ENCODE measurements around the gene CD48.

CD48 gene

DNA sequence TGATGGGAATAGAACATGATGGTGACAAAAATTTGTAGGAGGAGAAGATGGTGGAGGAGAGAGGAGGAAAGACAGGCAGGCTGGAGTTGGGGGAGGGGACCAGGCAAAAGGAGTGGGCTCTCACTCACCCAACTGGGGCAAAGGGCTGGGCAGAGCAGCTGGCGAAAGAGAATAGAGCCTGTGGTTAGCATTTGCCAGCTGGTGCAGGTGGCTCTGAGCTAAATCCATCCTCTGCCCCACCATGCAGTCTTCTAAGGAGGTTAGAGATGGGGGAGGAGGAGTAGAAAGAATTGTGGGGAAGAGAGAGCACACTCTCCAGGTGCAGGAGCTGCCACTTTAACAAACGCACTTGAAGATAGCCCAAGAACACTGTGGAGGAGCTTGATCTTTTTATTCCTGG lies 37.2 kb downstream of the CD48 start:
- H3K27me3 ChIP-seq (ENCODE audit: insufficient read depth, low read length, poor library complexity), result no peaks in the 10 kb centered on the region
- no peak for DNase-seq
- H3K18ac ChIP-seq (ENCODE audit: low read length), result peak overlapping the region; percentile 70
- peak overlapping the region; percentile 90 for H2AK5ac ChIP-seq (ENCODE audit: low read length)
- H3K4me2 ChIP-seq (ENCODE audit: low read length), result no peak overlapping the region
- H3K27ac ChIP-seq (ENCODE audit: low read depth, low read length), result no peak overlapping the region
- H3K79me2 ChIP-seq (ENCODE audit: control insufficient read depth, insufficient read depth, low read length), result no peaks in the 10 kb centered on the region
- no peaks in the 10 kb centered on the region for H3K36me3 ChIP-seq (ENCODE audit: control insufficient read depth, insufficient read depth, low read length)
- no peak overlapping the region for H3K23ac ChIP-seq (ENCODE audit: low read length)
- peak overlapping the region; percentile 87 for H3K4ac ChIP-seq (ENCODE audit: low read depth, low read length)
- no CpG with 5 or more reads among the region's 2 CpGs for WGBS (ENCODE audit: extremely low coverage, insufficient coverage, low lambda C conversion rate)
- H2BK120ac ChIP-seq (ENCODE audit: low read depth, low read length), result peak overlapping the region; percentile 48
- no peak overlapping the region for H3K4me3 ChIP-seq (ENCODE audit: low read length)
- no peak overlapping the region for H2BK15ac ChIP-seq (replicated peaks; ENCODE audit: low read depth)
- peak overlapping the region; percentile 93 for H2BK5ac ChIP-seq (ENCODE audit: low read length)
- H3K9ac ChIP-seq (ENCODE audit: low read length), result no peak overlapping the region
- H3K79me1 ChIP-seq (ENCODE audit: low read length), result no peaks in the 10 kb centered on the region
- peaks cover 6% of the 10 kb centered on the region for H3K4me1 ChIP-seq (ENCODE audit: control insufficient read depth, low read depth, low read length)
- H4K5ac ChIP-seq (ENCODE audit: low read length), result no peak overlapping the region
- no peak overlapping the region for H4K8ac ChIP-seq (ENCODE audit: low read depth, low read length)
- H3K56ac ChIP-seq (ENCODE audit: low read length), result peak overlapping the region; percentile 26

DNA sequence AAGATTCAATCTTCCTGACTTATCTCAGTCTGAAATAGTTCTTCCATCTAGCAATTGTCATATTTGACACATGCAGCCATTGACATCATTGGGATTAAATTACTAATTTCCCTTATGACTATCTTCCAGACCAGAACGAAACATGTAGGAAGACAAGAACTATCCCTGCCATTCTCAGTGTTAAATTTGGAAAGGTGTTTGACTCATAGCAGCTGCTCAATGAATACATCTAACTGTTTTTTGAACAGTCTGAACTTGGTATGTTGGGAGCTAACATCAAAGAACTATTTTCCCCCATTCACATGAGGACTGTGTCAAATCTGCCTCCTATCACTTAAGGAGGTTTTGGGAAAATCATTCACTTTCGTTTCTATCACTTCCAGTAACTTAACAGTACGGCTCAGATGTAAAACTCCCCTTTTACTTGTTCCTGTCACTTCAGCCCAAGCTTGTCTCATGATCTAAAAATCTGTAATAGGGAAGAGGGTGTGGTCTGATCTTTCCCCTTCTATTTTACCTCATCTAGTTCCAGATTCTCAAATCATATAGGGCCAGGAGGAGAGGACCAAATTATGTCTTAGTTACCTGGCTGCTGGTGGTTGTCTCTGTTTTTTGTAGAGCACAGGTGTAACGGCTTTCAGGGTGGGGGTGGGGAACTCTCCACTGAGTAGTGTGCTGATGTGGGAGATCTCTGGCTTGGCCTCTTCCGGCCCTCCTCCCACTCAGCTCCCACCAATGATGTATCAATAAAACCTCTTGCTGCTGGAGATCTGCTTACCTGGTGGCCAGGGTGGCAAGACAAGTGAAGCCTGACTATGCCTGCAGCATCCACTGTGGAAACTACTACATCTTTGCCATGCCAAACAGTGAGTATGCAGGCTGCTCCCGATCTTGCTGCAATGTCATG lies 38.6 kb downstream of the CD48 start:
- H3K4me1 ChIP-seq (ENCODE audit: control insufficient read depth, low read depth, low read length), result peaks cover 6% of the 10 kb centered on the region
- H3K27ac ChIP-seq (ENCODE audit: low read depth, low read length), result peak overlapping the region; percentile 72
- H3K4me3 ChIP-seq (ENCODE audit: low read length), result no peak overlapping the region
- no CpG with 5 or more reads among the region's 6 CpGs for WGBS (ENCODE audit: extremely low coverage, insufficient coverage, low lambda C conversion rate)
- H2BK15ac ChIP-seq (replicated peaks; ENCODE audit: low read depth), result no peak overlapping the region
- peak overlapping the region; percentile 91 for H2AK5ac ChIP-seq (ENCODE audit: low read length)
- no peak for DNase-seq
- H3K79me1 ChIP-seq (ENCODE audit: low read length), result no peaks in the 10 kb centered on the region
- no peaks in the 10 kb centered on the region for H3K79me2 ChIP-seq (ENCODE audit: control insufficient read depth, insufficient read depth, low read length)
- H3K4ac ChIP-seq (ENCODE audit: low read depth, low read length), result peak overlapping the region; percentile 91
- no peak overlapping the region for H4K8ac ChIP-seq (ENCODE audit: low read depth, low read length)
- H3K56ac ChIP-seq (ENCODE audit: low read length), result peak overlapping the region; percentile 42
- no peaks in the 10 kb centered on the region for H3K36me3 ChIP-seq (ENCODE audit: control insufficient read depth, insufficient read depth, low read length)
- H3K4me2 ChIP-seq (ENCODE audit: low read length), result no peak overlapping the region
- no peaks in the 10 kb centered on the region for H3K27me3 ChIP-seq (ENCODE audit: insufficient read depth, low read length, poor library complexity)
- H3K9ac ChIP-seq (ENCODE audit: low read length), result no peak overlapping the region
- H2BK5ac ChIP-seq (ENCODE audit: low read length), result peak overlapping the region; percentile 92
- no peak overlapping the region for H3K23ac ChIP-seq (ENCODE audit: low read length)
- peak overlapping the region; percentile 70 for H3K18ac ChIP-seq (ENCODE audit: low read length)
- H4K5ac ChIP-seq (ENCODE audit: low read length), result no peak overlapping the region
- H2BK120ac ChIP-seq (ENCODE audit: low read depth, low read length), result peak overlapping the region; percentile 56

DNA sequence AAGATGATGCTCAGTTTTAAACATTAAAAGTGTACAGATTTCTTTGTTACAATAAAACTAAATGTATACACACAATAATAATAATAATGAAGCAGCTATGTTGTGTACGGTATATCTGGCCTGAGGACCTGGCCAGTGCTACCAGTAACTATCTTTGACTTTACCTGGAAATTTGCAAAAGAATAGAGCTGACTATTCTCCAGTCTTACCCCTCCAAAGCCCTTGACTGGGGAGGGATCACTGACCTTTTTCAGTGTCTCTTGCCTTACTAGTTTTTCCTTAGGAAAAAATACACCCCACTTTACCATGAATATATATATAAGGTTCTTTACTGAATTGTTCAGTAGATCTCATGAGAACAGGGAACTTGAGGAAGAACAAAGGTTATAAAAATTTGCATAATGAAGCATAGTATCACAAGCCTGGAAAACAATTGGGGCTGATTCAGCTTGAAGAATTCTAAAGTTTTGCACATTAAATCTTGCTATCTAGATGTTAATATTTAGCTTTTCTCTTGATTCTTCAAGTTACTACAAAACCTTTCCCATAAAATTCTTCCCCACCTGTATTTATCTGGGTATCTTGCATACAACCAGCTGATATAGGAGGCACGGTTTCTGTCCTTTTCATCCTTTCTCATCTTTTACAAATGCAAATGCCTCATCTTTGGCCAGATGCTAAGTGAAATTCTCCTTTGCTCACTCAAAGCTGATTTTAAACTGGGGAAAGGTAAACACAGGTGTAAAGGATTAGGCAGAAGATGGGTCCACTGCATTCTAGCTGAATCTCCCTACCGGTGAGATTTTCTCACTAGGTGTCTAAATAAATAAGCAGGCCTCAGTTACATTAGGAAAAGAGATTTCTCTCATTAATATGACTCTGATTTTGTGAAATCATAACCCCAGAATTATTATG lies 39.8 kb downstream of the CD48 start:
- H2BK5ac ChIP-seq (ENCODE audit: low read length), result peak overlapping the region; percentile 86
- peak overlapping the region; percentile 88 for H3K18ac ChIP-seq (ENCODE audit: low read length)
- peak; percentile 27 for DNase-seq
- H3K4ac ChIP-seq (ENCODE audit: low read depth, low read length), result no peak overlapping the region
- no peak overlapping the region for H2AK5ac ChIP-seq (ENCODE audit: low read length)
- no peak overlapping the region for H4K5ac ChIP-seq (ENCODE audit: low read length)
- H3K27ac ChIP-seq (ENCODE audit: low read depth, low read length), result peak overlapping the region; percentile 84
- H3K79me1 ChIP-seq (ENCODE audit: low read length), result no peaks in the 10 kb centered on the region
- peaks cover 6% of the 10 kb centered on the region for H3K4me1 ChIP-seq (ENCODE audit: control insufficient read depth, low read depth, low read length)
- no peaks in the 10 kb centered on the region for H3K27me3 ChIP-seq (ENCODE audit: insufficient read depth, low read length, poor library complexity)
- H3K9ac ChIP-seq (ENCODE audit: low read length), result no peak overlapping the region
- H2BK15ac ChIP-seq (replicated peaks; ENCODE audit: low read depth), result no peak overlapping the region
- H2BK120ac ChIP-seq (ENCODE audit: low read depth, low read length), result no peak overlapping the region
- no peak overlapping the region for H3K56ac ChIP-seq (ENCODE audit: low read length)
- H3K23ac ChIP-seq (ENCODE audit: low read length), result no peak overlapping the region
- H3K4me3 ChIP-seq (ENCODE audit: low read length), result no peak overlapping the region
- H3K79me2 ChIP-seq (ENCODE audit: control insufficient read depth, insufficient read depth, low read length), result no peaks in the 10 kb centered on the region
- peak overlapping the region; percentile 90 for H4K8ac ChIP-seq (ENCODE audit: low read depth, low read length)
- no peaks in the 10 kb centered on the region for H3K36me3 ChIP-seq (ENCODE audit: control insufficient read depth, insufficient read depth, low read length)
- no peak overlapping the region for H3K4me2 ChIP-seq (ENCODE audit: low read length)
- WGBS (ENCODE audit: extremely low coverage, insufficient coverage, low lambda C conversion rate), result no CpG with 5 or more reads among the region's 3 CpGs

DNA sequence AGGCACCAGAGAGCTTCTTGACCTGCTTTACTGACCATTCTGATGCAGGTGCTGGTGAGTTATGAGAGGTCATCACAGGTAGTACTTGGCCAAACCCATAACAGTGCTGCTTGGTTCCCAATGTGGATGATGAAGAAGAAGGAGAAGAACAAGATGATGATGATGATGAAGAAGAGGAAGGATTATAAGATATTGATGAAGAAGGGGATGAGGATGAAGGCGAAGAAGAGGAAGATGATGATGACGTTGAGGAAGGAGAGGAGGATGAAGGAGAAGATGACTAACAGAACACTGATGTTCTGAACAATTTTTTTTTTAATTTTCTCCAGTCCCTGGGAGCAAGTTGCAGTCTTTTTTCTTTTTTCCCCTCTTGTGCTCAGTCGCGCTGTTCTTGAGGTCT lies 40.9 kb downstream of the CD48 start:
- Histone ChIP-seq H3K4me2 (ENCODE audit: low read length) (no peak overlapping the region), H3K9ac (ENCODE audit: low read length) (no peak overlapping the region), H3K27me3 (ENCODE audit: insufficient read depth, low read length, poor library complexity) (no peaks in the 10 kb centered on the region), H2BK120ac (ENCODE audit: low read depth, low read length) (peak overlapping the region; percentile 74), H2BK5ac (ENCODE audit: low read length) (peak overlapping the region; percentile 37), H3K18ac (ENCODE audit: low read length) (peak overlapping the region; percentile 95), H3K36me3 (ENCODE audit: control insufficient read depth, insufficient read depth, low read length) (no peaks in the 10 kb centered on the region), H3K79me2 (ENCODE audit: control insufficient read depth, insufficient read depth, low read length) (no peaks in the 10 kb centered on the region), H4K5ac (ENCODE audit: low read length) (no peak overlapping the region), H3K4me1 (ENCODE audit: control insufficient read depth, low read depth, low read length) (peaks cover 7% of the 10 kb centered on the region), H4K8ac (ENCODE audit: low read depth, low read length) (no peak overlapping the region), H3K27ac (ENCODE audit: low read depth, low read length) (peak overlapping the region; percentile 43), H3K4ac (ENCODE audit: low read depth, low read length) (no peak overlapping the region), H2BK15ac (replicated peaks; ENCODE audit: low read depth) (peak overlapping the region; percentile 76), H3K56ac (ENCODE audit: low read length) (peak overlapping the region; percentile 71), H2AK5ac (ENCODE audit: low read length) (peak overlapping the region; percentile 92), H3K23ac (ENCODE audit: low read length) (no peak overlapping the region), H3K79me1 (ENCODE audit: low read length) (no peaks in the 10 kb centered on the region), H3K4me3 (ENCODE audit: low read length) (no peak overlapping the region)
- 100% methylated on average over 2 of the region's 4 CpGs for WGBS (ENCODE audit: extremely low coverage, insufficient coverage, low lambda C conversion rate)
- DNase-seq, result no peak

DNA sequence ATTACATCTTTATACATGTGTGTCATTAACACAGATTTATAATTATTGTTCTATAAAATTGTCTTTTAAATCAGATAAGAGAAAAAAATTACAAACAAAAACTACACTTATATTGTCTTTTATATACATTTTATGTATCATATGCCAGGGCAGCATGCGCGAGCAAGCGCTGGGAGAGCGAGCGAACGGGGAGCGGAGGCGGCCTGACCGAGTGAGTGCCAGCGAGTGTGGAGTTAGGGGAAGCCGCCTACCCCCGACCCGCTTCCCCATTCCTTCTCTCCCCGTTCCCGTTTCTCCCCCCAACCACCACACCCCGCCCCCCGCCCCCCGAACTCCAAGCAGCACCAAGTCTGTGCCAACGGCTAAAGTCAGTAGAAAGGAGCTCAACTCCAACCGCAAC lies 41.8 kb downstream of the CD48 start:
- Histone ChIP-seq H2AK5ac (ENCODE audit: low read length) (no peak overlapping the region), H3K23ac (ENCODE audit: low read length) (no peak overlapping the region), H3K36me3 (ENCODE audit: control insufficient read depth, insufficient read depth, low read length) (no peaks in the 10 kb centered on the region), H3K79me2 (ENCODE audit: control insufficient read depth, insufficient read depth, low read length) (no peaks in the 10 kb centered on the region), H3K18ac (ENCODE audit: low read length) (peak overlapping the region; percentile 99), H3K56ac (ENCODE audit: low read length) (no peak overlapping the region), H3K4me3 (ENCODE audit: low read length) (no peak overlapping the region), H3K27ac (ENCODE audit: low read depth, low read length) (no peak overlapping the region), H3K4ac (ENCODE audit: low read depth, low read length) (peak overlapping the region; percentile 91), H3K79me1 (ENCODE audit: low read length) (no peaks in the 10 kb centered on the region), H3K4me2 (ENCODE audit: low read length) (no peak overlapping the region), H3K27me3 (ENCODE audit: insufficient read depth, low read length, poor library complexity) (no peaks in the 10 kb centered on the region), H4K5ac (ENCODE audit: low read length) (no peak overlapping the region), H4K8ac (ENCODE audit: low read depth, low read length) (no peak overlapping the region), H2BK5ac (ENCODE audit: low read length) (no peak overlapping the region), H3K4me1 (ENCODE audit: control insufficient read depth, low read depth, low read length) (peaks cover 7% of the 10 kb centered on the region), H2BK15ac (replicated peaks; ENCODE audit: low read depth) (peak overlapping the region; percentile 94), H3K9ac (ENCODE audit: low read length) (no peak overlapping the region), H2BK120ac (ENCODE audit: low read depth, low read length) (peak overlapping the region; percentile 95)
- DNase-seq, result no peak
- WGBS (ENCODE audit: extremely low coverage, insufficient coverage, low lambda C conversion rate), result no CpG with 5 or more reads among the region's 20 CpGs
